ENCODE measurements around the gene ABL1. TPM values are rescaled to one million over a fixed set of nuclear protein-coding genes. Genes with fewer than 3 reads are reported as not detected.

Gene ABL1
- total RNA-seq, 1 donor = 94.8 TPM

- Histone ChIP-seq H3K27ac (ENCODE audit: low read depth, low read length) (peak overlapping the region; percentile 89), H3K4me2 (ENCODE audit: insufficient read depth, low read length) (peak overlapping the region; percentile 79), H3K4me3 (ENCODE audit: insufficient read depth, low read length) (no peak overlapping the region), H3K9me3 (ENCODE audit: low read depth, low read length) (no peaks in the 10 kb centered on the region), H3K4me1 (ENCODE audit: insufficient read depth, low read length) (peaks cover 35% of the 10 kb centered on the region), H3K79me2 (ENCODE audit: insufficient read depth, low read length) (peaks cover 68% of the 10 kb centered on the region), H3K36me3 (ENCODE audit: insufficient read depth, low read length) (no peaks in the 10 kb centered on the region), H4K20me1 (ENCODE audit: insufficient read depth, low read length) (peaks cover 1% of the 10 kb centered on the region), H2AFZ (ENCODE audit: low read length) (no peak overlapping the region), H3K27me3 (ENCODE audit: insufficient read depth, low read length) (no peaks in the 10 kb centered on the region)
- TF ChIP-seq, protein P1, sequence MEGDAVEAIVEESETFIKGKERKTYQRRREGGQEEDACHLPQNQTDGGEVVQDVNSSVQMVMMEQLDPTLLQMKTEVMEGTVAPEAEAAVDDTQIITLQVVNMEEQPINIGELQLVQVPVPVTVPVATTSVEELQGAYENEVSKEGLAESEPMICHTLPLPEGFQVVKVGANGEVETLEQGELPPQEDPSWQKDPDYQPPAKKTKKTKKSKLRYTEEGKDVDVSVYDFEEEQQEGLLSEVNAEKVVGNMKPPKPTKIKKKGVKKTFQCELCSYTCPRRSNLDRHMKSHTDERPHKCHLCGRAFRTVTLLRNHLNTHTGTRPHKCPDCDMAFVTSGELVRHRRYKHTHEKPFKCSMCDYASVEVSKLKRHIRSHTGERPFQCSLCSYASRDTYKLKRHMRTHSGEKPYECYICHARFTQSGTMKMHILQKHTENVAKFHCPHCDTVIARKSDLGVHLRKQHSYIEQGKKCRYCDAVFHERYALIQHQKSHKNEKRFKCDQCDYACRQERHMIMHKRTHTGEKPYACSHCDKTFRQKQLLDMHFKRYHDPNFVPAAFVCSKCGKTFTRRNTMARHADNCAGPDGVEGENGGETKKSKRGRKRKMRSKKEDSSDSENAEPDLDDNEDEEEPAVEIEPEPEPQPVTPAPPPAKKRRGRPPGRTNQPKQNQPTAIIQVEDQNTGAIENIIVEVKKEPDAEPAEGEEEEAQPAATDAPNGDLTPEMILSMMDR (IDR thresholded peaks at IDR 0.05; ENCODE audit: extremely low read depth, low read depth, low read length) = no peak
- no peak for DNase-seq (ENCODE audit: insufficient read length, low spot score, missing footprints)
These were observed 9.2 kb upstream of the ABL1 start for GRCh38 chr9:130825809-130826208.

DNA sequence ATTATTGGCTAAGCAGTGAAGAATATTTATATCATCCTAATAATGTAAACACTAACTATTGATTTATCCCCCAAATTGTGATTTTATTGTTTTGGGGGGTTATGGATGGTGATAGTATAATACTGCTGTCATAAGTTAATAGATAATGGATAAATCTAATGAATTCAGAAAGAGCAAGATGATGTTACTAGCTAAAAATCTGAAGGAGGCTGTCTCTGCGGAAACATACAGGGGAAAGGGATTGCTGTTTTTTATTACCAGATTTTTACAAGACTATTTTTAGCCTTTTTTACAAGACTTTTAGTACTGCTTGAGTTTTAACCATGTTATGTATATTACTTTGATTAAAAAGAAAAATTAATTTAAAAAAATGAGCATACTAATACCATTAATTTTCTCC is 5.3 kb upstream of the ABL1 start:
- no peak for DNase-seq (ENCODE audit: insufficient read length, low spot score, missing footprints)
- Histone ChIP-seq H3K4me2 (ENCODE audit: insufficient read depth, low read length) (no peak overlapping the region), H3K27ac (ENCODE audit: low read depth, low read length) (no peak overlapping the region), H3K4me3 (ENCODE audit: insufficient read depth, low read length) (no peak overlapping the region), H3K79me2 (ENCODE audit: insufficient read depth, low read length) (peaks cover 67% of the 10 kb centered on the region), H3K36me3 (ENCODE audit: insufficient read depth, low read length) (no peaks in the 10 kb centered on the region), H2AFZ (ENCODE audit: low read length) (no peak overlapping the region), H3K9me3 (ENCODE audit: low read depth, low read length) (no peaks in the 10 kb centered on the region), H3K4me1 (ENCODE audit: insufficient read depth, low read length) (peaks cover 36% of the 10 kb centered on the region), H3K27me3 (ENCODE audit: insufficient read depth, low read length) (no peaks in the 10 kb centered on the region), H4K20me1 (ENCODE audit: insufficient read depth, low read length) (peaks cover 3% of the 10 kb centered on the region)
- TF ChIP-seq, protein P1 (IDR thresholded peaks at IDR 0.05; ENCODE audit: extremely low read depth, low read depth, low read length) = no peak

GRCh38 chr9:130830231-130830760 is 4.8 kb upstream of the ABL1 start:
- peak; percentile 60 for DNase-seq (ENCODE audit: insufficient read length, low spot score, missing footprints)
- H3K4me2 ChIP-seq (ENCODE audit: insufficient read depth, low read length) = no peak overlapping the region
- H3K4me1 ChIP-seq (ENCODE audit: insufficient read depth, low read length) = peaks cover 31% of the 10 kb centered on the region
- peaks cover 3% of the 10 kb centered on the region for H4K20me1 ChIP-seq (ENCODE audit: insufficient read depth, low read length)
- H3K27me3 ChIP-seq (ENCODE audit: insufficient read depth, low read length) = no peaks in the 10 kb centered on the region
- H3K36me3 ChIP-seq (ENCODE audit: insufficient read depth, low read length) = no peaks in the 10 kb centered on the region
- no peak overlapping the region for H3K27ac ChIP-seq (ENCODE audit: low read depth, low read length)
- H3K79me2 ChIP-seq (ENCODE audit: insufficient read depth, low read length) = peaks cover 69% of the 10 kb centered on the region
- TF ChIP-seq, protein P1 (IDR thresholded peaks at IDR 0.05; ENCODE audit: extremely low read depth, low read depth, low read length) = no peak
- H3K9me3 ChIP-seq (ENCODE audit: low read depth, low read length) = no peaks in the 10 kb centered on the region
- no peak overlapping the region for H2AFZ ChIP-seq (ENCODE audit: low read length)
- H3K4me3 ChIP-seq (ENCODE audit: insufficient read depth, low read length) = no peak overlapping the region

GRCh38 chr9:130831077-130831476 is 4.0 kb upstream of the ABL1 start:
- H3K79me2 ChIP-seq (ENCODE audit: insufficient read depth, low read length) = peaks cover 72% of the 10 kb centered on the region
- peaks cover 24% of the 10 kb centered on the region for H3K4me1 ChIP-seq (ENCODE audit: insufficient read depth, low read length)
- H3K4me2 ChIP-seq (ENCODE audit: insufficient read depth, low read length) = no peak overlapping the region
- no peak for DNase-seq (ENCODE audit: insufficient read length, low spot score, missing footprints)
- H3K9me3 ChIP-seq (ENCODE audit: low read depth, low read length) = no peaks in the 10 kb centered on the region
- no peak overlapping the region for H2AFZ ChIP-seq (ENCODE audit: low read length)
- no peak overlapping the region for H3K27ac ChIP-seq (ENCODE audit: low read depth, low read length)
- H3K36me3 ChIP-seq (ENCODE audit: insufficient read depth, low read length) = no peaks in the 10 kb centered on the region
- TF ChIP-seq, protein P1 (IDR thresholded peaks at IDR 0.05; ENCODE audit: extremely low read depth, low read depth, low read length) = no peak
- H3K27me3 ChIP-seq (ENCODE audit: insufficient read depth, low read length) = no peaks in the 10 kb centered on the region
- no peak overlapping the region for H3K4me3 ChIP-seq (ENCODE audit: insufficient read depth, low read length)
- peaks cover 3% of the 10 kb centered on the region for H4K20me1 ChIP-seq (ENCODE audit: insufficient read depth, low read length)
